ENCODE results near the gene WDR6.

DNA sequence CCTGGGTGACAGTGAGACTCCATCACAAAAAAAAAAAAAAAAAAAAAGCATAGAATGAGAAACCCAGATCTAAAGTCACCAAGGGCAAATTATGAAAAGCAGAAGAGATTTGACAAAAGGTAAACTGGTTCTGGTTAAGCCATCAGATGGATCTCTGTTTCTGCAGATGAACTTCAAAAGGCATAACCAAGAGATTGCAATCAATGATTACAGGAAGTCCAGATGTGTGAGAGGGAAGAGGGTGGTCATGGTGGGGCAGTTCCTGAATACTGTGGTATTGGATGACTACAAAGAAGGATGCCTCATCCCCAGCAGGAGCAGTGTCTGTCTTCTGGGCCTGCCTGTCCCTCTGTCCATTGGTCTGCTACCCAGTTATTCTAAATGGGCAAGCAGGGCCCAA, 13.4 kb upstream of the WDR6 start:
- TF ChIP-seq, protein P1, sequence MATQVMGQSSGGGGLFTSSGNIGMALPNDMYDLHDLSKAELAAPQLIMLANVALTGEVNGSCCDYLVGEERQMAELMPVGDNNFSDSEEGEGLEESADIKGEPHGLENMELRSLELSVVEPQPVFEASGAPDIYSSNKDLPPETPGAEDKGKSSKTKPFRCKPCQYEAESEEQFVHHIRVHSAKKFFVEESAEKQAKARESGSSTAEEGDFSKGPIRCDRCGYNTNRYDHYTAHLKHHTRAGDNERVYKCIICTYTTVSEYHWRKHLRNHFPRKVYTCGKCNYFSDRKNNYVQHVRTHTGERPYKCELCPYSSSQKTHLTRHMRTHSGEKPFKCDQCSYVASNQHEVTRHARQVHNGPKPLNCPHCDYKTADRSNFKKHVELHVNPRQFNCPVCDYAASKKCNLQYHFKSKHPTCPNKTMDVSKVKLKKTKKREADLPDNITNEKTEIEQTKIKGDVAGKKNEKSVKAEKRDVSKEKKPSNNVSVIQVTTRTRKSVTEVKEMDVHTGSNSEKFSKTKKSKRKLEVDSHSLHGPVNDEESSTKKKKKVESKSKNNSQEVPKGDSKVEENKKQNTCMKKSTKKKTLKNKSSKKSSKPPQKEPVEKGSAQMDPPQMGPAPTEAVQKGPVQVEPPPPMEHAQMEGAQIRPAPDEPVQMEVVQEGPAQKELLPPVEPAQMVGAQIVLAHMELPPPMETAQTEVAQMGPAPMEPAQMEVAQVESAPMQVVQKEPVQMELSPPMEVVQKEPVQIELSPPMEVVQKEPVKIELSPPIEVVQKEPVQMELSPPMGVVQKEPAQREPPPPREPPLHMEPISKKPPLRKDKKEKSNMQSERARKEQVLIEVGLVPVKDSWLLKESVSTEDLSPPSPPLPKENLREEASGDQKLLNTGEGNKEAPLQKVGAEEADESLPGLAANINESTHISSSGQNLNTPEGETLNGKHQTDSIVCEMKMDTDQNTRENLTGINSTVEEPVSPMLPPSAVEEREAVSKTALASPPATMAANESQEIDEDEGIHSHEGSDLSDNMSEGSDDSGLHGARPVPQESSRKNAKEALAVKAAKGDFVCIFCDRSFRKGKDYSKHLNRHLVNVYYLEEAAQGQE (IDR thresholded peaks at IDR 0.05): no peak
- no peak for TF ChIP-seq TAF1 (conservative IDR thresholded peaks at IDR 0.05)
- no peak for TF ChIP-seq FOXA1 (IDR thresholded peaks at IDR 0.05)
- TF ChIP-seq, protein P2, sequence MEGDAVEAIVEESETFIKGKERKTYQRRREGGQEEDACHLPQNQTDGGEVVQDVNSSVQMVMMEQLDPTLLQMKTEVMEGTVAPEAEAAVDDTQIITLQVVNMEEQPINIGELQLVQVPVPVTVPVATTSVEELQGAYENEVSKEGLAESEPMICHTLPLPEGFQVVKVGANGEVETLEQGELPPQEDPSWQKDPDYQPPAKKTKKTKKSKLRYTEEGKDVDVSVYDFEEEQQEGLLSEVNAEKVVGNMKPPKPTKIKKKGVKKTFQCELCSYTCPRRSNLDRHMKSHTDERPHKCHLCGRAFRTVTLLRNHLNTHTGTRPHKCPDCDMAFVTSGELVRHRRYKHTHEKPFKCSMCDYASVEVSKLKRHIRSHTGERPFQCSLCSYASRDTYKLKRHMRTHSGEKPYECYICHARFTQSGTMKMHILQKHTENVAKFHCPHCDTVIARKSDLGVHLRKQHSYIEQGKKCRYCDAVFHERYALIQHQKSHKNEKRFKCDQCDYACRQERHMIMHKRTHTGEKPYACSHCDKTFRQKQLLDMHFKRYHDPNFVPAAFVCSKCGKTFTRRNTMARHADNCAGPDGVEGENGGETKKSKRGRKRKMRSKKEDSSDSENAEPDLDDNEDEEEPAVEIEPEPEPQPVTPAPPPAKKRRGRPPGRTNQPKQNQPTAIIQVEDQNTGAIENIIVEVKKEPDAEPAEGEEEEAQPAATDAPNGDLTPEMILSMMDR (IDR thresholded peaks at IDR 0.05; ENCODE audit: low read depth, low read length, missing input control): no peak
- TF ChIP-seq, protein P3, sequence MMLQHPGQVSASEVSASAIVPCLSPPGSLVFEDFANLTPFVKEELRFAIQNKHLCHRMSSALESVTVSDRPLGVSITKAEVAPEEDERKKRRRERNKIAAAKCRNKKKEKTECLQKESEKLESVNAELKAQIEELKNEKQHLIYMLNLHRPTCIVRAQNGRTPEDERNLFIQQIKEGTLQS (IDR thresholded peaks at IDR 0.05): no peak
- no peak for TF ChIP-seq RAD21 (IDR thresholded peaks at IDR 0.05)
- TF ChIP-seq, protein P4, sequence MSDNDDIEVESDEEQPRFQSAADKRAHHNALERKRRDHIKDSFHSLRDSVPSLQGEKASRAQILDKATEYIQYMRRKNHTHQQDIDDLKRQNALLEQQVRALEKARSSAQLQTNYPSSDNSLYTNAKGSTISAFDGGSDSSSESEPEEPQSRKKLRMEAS (IDR thresholded peaks at IDR 0.05): no peak
- TF ChIP-seq YY1 (IDR thresholded peaks at IDR 0.05): no peak

All from liver (tissue), 3 donors.